Measurements from ENCODE around the gene SLC17A9. TPM values are rescaled to one million over a fixed set of nuclear protein-coding genes. Genes with fewer than 3 reads are reported as not detected.
A peak's percentile ranks its signal among the peaks of the same experiment; 100 is the strongest.

SLC17A9 gene
- total and polyA plus RNA-seq, 11 donors = 0.16 to 6.6 (median 0.85) TPM

DNA sequence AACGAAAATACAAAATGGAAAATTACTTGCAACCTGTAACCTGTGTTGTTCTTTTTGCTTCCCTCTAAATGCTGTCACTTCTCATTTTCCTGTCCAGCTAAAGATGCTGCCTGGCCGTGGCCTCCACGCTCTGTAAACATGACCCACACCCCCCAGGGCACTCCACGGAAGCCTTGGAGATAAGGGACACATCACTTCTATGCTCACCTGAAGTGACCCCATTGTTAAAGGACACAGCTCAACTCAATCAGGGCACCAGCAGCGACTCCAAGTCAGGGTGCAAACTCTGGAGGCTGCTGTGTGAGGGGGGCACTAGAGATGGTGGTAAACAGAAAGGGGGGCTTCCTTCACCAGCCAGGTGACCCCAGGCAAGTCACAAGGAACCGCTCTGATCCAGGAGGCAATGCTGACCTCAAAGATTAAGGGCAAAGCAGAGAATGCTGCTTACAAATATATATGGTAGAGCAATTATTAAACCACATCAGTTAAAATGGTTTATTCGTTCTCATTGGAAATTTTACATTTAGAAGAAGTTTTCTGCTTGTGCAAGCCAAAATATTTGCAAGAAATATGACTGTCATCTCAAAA lies 39.4 kb upstream of the SLC17A9 start:
- Histone ChIP-seq H3K27ac (no peak overlapping the region), H3K36me3 (peaks cover 5 to 59% (median 55%) of the 10 kb centered on the region in 9 donors), H3K4me1 (peaks cover 5 to 68% (median 49%) of the 10 kb centered on the region in 12 donors), H3K9me3 (no peaks in the 10 kb centered on the region), H3K27me3 (no peaks in the 10 kb centered on the region), H3K4me3 (no peak overlapping the region)
- intact Hi-C loops (cut with DNase I) = no loop called here
- 56 to 64% (median 60%) methylated on average over 7 of the region's 7 CpGs for WGBS, 4 donors
- ATAC-seq (no peak), DNase-seq (no peak)
- TF ChIP-seq, protein P1, sequence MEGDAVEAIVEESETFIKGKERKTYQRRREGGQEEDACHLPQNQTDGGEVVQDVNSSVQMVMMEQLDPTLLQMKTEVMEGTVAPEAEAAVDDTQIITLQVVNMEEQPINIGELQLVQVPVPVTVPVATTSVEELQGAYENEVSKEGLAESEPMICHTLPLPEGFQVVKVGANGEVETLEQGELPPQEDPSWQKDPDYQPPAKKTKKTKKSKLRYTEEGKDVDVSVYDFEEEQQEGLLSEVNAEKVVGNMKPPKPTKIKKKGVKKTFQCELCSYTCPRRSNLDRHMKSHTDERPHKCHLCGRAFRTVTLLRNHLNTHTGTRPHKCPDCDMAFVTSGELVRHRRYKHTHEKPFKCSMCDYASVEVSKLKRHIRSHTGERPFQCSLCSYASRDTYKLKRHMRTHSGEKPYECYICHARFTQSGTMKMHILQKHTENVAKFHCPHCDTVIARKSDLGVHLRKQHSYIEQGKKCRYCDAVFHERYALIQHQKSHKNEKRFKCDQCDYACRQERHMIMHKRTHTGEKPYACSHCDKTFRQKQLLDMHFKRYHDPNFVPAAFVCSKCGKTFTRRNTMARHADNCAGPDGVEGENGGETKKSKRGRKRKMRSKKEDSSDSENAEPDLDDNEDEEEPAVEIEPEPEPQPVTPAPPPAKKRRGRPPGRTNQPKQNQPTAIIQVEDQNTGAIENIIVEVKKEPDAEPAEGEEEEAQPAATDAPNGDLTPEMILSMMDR (IDR thresholded peaks at IDR 0.05) = no peak
- no peak for TF ChIP-seq POLR2A (IDR thresholded peaks at IDR 0.05)

DNA sequence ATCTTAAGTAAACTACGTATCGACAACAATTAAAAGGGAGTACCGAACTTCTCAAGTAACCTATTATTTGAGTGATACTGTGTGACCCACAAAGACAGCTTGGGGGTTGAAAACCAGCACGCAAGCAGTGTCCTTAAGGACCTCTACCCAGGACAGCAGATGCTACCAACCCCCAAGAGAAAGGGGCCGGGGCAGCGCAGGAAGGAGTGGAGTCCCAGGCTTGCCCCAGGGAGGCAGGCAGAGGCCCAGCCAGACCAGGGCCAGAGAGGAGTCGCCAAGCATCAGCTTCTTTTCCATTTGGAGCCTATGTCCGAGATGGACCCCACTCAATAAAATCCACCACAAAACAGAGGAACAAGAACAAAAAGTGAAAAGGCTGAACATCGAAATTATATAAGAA lies 38.1 kb upstream of the SLC17A9 start:
- ATAC-seq (peak in 2 of 4 donors; percentile 25 to 30), DNase-seq (no peak)
- Histone ChIP-seq H3K4me3 (peak overlapping the region in 4 of 12 donors; percentile 8 to 19 (median 12)), H3K27me3 (no peaks in the 10 kb centered on the region), H3K9me3 (no peaks in the 10 kb centered on the region), H3K4me1 (peaks cover 7 to 77% (median 61%) of the 10 kb centered on the region in 12 donors), H3K36me3 (peaks cover 5 to 46% (median 42%) of the 10 kb centered on the region in 9 donors), H3K27ac (no peak overlapping the region)
- 58 to 72% (median 64%) methylated on average over 9 of the region's 9 CpGs for WGBS, 4 donors
- intact Hi-C loops (cut with DNase I) = no loop called here
- TF ChIP-seq POLR2A (IDR thresholded peaks at IDR 0.05) = no peak
- TF ChIP-seq, protein P1 (IDR thresholded peaks at IDR 0.05) = no peak

DNA sequence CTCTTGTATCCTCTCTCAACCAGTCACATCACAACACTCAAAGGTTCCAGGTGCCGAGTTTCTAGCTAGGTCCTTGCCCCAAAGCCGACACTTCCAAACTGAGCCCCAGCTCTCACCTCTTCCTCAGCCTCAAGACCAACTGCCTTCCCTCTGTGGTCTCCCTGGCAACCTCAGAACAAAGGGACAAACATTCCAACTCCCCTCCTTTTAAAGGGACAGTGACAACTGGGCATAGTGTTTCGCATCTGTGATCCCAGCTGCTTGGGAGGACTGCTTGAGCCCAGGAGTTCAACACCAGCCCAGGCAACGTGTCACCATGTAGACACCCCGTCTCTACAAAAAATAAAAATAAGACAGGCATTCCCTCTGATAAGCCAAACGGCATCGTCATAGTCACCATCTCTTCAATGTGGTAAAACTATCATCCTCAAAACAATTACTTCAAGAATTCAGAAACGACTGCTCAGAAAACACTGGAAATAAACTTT lies 37.5 kb upstream of the SLC17A9 start:
- no peaks in the 10 kb centered on the region for H3K27me3 ChIP-seq
- no peak overlapping the region for H3K27ac ChIP-seq
- peak overlapping the region in 7 of 12 donors; percentile 8 to 19 (median 15) for H3K4me3 ChIP-seq
- peaks cover 3 to 41% (median 36%) of the 10 kb centered on the region in 9 donors for H3K36me3 ChIP-seq
- peaks cover 7 to 83% (median 66%) of the 10 kb centered on the region in 12 donors for H3K4me1 ChIP-seq
- ATAC-seq (peak; percentile 70 to 84 (median 78)), DNase-seq (peak in 1 of 5 donors; percentile 39)
- intact Hi-C loops (cut with DNase I) = no loop called here
- H3K9me3 ChIP-seq = no peaks in the 10 kb centered on the region
- WGBS, 4 donors = 15 to 23% (median 17%) methylated on average over 8 of the region's 8 CpGs
- no peak for TF ChIP-seq POLR2A (IDR thresholded peaks at IDR 0.05)
- TF ChIP-seq, protein P1 (IDR thresholded peaks at IDR 0.05) = no peak

DNA sequence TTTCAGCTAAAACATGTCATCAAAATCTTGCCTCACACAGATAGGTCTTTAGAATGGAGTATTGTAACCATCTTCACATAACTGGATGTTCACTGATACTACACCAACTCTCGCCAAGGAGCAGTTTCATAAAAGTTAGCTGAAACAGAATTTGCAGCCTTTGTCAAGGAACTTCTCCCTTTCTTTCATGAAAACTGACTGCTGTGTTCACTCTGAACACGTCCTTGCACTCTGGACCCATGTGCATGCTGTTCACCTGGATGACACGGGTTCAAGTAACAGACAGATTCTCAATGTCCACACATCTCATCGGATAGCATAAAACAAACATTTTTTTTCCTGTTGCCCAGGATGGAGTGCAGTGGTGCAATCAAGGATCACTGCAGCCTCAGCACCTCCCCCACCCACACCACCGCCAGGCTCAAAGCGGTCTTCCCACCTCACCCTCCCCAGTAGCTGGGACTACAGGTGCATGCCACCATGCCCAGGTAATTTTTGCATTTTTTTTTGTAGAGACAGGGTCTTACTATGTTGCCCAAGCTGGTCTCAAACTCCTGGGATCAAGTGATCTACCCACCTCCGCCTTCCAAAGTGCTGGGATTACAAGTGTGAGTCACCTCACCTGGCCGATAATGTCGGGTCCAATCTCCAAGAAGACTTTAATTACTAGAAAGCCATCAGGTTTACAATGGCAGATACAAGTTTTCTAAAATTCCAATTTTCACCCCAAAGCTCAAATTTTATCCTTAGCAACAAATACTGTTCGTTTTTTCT lies 35.6 kb upstream of the SLC17A9 start:
- Histone ChIP-seq H3K4me1 (peaks cover 7 to 99% (median 84%) of the 10 kb centered on the region in 12 donors), H3K9me3 (no peaks in the 10 kb centered on the region), H3K36me3 (peaks cover 0 to 22% (median 17%) of the 10 kb centered on the region in 9 donors), H3K27me3 (no peaks in the 10 kb centered on the region), H3K27ac (no peak overlapping the region), H3K4me3 (no peak overlapping the region)
- intact Hi-C loops (cut with DNase I) = no loop called here
- DNase-seq (no peak), ATAC-seq (no peak)
- TF ChIP-seq, protein P1 (IDR thresholded peaks at IDR 0.05) = no peak
- TF ChIP-seq POLR2A (IDR thresholded peaks at IDR 0.05) = no peak
- 79 to 83% (median 82%) methylated on average over 10 of the region's 10 CpGs for WGBS, 4 donors

Data from heart left ventricle (tissue), 16 donors.